ENCODE results near the gene CAV2.

Gene CAV2

GRCh38 chr7:116546916-116547315 is 47.4 kb downstream of the CAV2 start:
- no peak for DNase-seq (ENCODE audit: low read depth in 2 of 2)

DNA sequence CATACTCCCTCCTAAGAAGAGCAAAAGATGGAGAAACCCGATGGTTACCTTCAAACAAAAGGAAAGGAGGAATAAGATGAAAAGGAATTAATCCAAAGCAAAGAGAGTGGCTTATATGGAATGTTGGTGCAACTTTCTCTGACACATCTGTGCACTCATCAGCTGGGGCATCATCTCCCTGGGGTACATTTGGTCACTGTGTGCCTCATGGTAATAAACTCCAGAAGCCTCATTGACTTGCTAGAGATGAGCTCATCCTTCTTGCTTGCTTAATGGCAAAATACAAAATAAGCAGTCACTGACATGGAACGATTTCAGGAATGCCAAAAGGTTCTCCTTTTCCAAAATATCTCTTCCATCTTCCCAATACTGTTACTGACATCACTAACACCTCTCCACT is 47.8 kb downstream of the CAV2 start:
- DNase-seq (ENCODE audit: low read depth in 2 of 2) = no peak

DNA sequence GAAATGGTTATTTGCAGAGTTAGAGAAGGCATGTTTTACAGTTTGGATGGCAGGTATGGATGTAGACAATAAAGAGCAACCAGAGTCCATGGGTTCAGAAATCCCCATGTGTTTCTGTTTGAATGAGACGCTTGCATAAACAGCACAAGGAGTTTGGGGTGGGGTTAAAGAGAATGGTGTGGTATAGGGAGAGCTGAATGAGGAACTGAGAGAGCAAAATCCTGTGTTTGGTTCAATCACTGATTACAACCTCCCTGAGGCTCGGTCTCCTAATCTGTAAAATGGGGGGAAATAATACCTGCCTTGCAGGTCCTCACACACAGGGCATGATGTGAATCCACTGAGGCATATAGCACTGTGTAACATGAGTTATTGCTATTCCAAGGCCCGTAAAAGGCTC is 49.0 kb downstream of the CAV2 start:
- no peak for DNase-seq (ENCODE audit: low read depth in 2 of 2)

GRCh38 chr7:116549370-116549769 is 49.8 kb downstream of the CAV2 start:
- DNase-seq (ENCODE audit: low read depth in 2 of 2) = no peak

DNA sequence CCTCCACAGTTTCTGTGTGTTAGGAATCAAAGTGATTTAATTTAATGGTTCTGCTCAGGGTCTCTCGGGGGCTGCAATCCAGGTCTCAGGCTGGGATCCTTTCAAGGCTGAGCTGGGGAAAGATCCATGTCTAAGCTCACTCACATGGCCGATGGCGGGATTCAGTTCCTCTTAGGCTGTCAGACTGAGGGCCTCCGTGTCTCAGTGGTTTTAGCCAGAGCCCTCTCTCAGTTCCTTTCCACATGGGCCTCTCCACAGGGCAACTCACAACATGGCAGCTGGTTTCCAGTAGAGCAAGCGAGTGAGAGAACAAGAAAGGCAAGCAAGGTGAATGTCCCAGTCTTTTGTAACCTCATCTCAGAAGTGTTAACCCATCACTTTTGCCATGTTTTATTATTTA is 52.2 kb downstream of the CAV2 start:
- DNase-seq (ENCODE audit: low read depth in 2 of 2) = no peak

DNA sequence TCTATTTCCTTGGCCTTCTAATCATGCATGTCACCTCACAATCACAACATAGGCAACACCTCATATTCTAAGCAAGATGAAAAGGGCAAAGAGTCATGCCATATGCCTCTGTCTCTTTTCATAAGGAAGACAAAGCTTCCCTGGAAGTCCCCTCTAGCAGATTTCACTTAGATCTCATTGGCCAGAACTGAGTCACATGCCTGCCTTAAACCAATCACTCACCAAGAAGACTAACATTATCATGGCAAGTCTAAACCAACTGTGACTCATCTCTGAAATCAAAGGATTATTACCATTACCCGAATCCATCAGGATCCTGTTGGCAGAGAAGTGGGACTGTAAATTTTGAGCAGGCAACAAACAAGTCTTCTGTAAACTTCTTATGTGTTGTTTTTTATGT is 53.1 kb downstream of the CAV2 start:
- no peak for DNase-seq (ENCODE audit: low read depth in 2 of 2)

DNA sequence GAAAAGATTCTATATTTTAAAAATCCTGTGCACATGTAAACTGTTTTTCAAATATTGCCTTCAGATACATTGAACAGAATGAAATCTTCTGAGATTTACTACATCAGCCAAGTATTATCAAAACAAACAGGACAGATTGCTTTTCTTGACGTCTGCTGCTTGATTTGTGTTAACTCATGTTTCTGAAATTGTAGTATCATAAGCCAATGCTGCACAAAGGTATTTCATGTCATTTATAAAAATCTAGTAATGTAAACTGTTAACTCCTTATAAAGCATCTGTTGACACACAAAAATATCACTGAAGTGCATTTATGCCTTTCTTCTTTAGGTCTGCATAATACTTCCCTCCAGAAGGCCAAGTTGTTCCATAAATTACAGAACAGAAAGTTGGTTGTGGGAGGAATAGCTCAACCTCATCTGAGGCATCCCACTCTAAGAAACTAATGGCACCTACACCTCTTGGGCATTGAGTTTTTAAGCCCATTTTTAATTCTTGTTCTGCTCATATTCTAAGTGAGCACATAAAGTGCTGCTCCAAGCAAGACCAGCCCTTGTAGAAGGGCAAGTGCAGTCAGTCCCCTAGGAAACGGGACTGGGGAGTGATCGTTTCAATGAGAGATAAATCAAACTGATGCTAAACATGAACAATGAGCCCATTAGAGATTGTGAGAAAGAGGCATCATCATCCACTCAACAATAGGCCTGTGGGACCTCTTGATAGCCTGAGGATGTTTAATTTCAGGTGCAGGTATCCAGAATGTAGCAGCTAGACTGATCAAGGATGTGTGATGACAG is 53.8 kb downstream of the CAV2 start:
- no peak for DNase-seq (ENCODE audit: low read depth in 2 of 2)

DNA sequence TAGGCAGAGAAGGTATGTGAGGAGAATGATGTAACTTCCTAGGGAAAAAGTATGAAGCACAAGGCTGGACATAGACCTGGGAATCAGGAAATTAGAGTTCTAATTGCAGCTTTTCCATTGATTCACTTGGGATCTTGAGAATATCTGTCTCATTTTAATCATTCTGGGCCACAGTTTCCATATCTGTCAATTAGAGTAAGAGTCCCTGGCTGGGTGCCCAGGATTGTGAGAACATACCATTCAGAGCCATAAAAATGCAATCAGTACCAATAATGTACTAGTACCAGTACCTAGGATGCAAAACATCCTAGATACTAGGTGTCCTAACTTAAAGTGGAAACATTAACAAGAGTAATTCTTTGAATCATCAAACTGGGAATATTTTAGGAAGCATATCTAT is 54.9 kb downstream of the CAV2 start:
- DNase-seq (ENCODE audit: low read depth in 2 of 2) = no peak

- no peak for DNase-seq (ENCODE audit: low read depth in 2 of 2)
These were observed 55.4 kb downstream of the CAV2 start for GRCh38 chr7:116554911-116555310.

DNA sequence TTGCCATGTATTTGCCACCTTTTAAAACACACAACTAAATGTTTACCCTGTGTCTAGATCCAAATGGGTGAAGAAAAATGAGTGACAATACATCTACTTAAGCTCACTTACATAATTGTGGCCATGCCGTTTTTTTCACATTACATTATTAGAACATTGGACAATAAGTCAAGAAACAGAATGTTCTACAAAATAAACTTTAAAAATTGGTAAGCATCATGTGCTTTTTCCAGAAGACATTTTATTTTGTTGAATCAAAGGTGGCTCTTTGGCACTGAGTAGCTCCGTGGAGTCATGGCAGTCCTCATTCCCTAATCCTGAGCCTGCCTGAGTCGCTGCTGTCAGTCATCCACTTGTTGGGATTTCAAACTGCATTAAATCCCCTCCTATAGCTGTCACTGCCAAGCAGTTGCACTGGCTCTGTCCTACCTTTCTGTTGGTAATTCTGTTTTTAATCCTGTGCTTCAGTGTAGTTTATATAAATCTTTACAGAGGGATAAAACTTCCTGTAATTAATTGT is 57.6 kb downstream of the CAV2 start:
- DNase-seq (ENCODE audit: low read depth in 2 of 2) = no peak

DNA sequence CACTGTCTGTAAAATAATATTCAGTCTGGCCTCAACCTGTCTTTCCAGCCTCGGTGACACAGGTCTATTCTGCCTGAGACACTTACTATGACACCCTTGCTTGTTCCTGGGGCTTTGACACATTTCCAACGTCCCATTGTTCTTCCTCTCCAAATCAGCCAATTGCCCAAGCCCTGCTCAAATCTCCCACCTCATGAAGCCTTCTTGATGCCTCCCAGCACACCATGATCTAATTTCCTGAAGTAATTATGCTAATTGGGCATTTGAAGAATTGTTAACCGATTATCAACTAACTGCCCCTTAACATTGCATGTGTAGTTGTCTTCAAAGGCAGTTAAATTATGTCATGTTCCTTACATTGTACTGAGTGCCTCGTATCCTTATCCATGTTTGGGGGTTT is 58.4 kb downstream of the CAV2 start:
- no peak for DNase-seq (ENCODE audit: low read depth in 2 of 2)
